Renal pelvis (tissue), 4 donors: ENCODE measurements around the gene CCDC68. TPM values are rescaled to one million over a fixed set of nuclear protein-coding genes. Genes with fewer than 3 reads are reported as not detected.

Experiments
- DNase-seq: peaks from one replicate; pipeline ENCODE4 v3.0.0-alpha.2; 2013
- polyA plus RNA-seq, 3 donors: library from polyadenylated mRNA; unstranded; fragments of 120-200 nt; gene quantifications; one replicate each; pipeline ENCODE4 v1.2.1, GENCODE V29; 2013; ENCODE audit not compliant: insufficient read length in 3 of 3

The CCDC68 gene
- polyA plus RNA-seq, 3 donors: 6.9 to 14.1 (median 8.7) TPM

DNA sequence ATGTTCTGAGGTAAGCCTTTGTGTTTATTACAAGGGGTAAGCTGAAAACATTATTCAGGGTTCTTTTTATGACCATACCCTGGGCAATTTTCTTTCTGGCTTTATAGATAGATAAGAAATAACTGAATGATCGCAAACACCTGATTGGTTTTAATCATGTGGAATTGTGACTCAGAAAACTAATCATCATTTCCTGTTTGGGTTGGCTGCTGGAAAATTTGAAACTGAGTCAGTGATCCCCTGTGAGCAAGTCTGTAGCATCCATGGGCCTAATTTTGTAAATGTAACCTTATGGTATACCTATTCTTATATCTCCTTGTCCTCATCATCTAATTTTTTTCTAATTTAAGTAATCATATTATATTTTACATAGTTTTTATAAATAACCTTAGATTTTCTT is 34.3 kb downstream of the CCDC68 start:
- DNase-seq: no peak

GRCh38 chr18:54923339-54923956 is 35.8 kb downstream of the CCDC68 start:
- DNase-seq: no peak

DNA sequence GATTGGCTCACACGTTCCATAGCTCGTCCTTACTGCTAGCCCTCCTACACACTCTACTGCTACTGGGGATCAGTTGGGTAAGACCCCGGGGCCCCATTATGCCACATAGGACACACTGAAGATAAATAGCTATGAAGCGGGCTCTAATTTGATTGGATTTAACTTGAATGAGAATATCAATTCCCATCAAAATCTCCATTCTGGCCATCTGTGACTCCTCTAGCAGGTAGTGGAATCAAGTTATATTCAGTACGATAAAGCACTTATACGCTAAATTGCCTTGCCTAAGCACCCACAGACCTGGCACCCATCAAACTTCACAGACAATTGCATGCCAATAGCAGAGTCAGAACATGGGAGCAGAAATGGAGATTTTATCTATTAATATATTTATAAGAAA is 39.8 kb downstream of the CCDC68 start:
- DNase-seq: no peak

DNA sequence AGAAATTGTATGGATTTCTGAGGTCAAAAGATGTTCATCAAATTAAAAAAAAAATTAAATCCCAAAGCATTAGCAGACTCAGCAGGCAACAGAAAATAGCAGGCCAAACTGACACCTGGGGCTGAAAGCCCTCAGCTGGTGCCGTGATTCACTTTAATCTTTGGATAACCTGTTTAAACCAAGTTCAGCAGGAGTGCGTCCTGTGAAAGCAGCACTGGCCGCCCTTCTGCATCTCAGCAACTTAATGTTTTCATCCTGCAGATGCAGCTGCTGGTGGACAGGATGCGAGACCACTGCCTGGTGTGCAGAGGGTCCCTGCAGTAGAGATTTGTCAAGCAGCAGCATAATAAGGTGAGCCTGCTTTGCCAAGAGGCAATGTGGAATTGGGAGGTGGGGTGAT is 41.2 kb downstream of the CCDC68 start:
- no peak for DNase-seq

- no peak for DNase-seq
These were observed 42.8 kb downstream of the CCDC68 start for GRCh38 chr18:54916507-54916906.

DNA sequence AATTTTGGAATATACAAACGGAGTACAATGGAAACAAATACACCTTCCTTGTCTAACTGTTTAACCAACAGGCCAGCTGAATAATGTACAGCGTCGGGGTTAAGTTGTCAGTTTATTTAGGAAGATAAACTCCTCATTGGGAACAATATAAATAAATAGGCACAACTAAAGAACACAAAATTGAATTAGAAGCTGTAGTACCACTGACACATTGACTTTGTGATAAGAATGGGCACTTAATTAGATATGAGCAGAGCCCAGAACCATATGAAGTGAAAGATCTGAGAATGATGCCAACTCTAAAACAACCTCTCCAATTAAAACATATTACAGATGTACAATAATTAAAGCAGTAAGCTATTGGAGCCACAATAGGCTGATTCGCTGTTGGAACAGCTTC is 44.4 kb downstream of the CCDC68 start:
- no peak for DNase-seq

DNA sequence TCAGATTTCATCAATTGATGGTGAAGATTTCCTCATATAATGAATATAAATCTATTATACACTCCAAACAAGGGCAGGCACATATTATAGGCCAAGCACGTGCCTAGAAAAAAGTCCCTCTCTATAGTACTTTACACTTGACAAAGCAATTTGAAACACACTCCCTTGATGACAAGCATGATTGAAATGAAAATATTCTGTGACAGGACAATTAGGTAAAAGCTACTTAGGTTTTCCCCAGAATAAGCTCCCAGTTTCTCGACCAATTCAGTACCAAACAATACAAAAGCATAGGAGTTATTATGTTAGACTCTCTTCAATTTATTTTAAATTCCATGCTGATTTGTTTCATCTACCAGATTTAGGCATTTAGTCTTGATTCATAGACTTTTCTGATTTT is 47.7 kb downstream of the CCDC68 start:
- no peak for DNase-seq

GRCh38 chr18:54910161-54910919 is 48.9 kb downstream of the CCDC68 start:
- no peak for DNase-seq

GRCh38 chr18:54909538-54909937 is 49.7 kb downstream of the CCDC68 start:
- DNase-seq: no peak

GRCh38 chr18:54906331-54907185 is 52.7 kb downstream of the CCDC68 start:
- DNase-seq: no peak

GRCh38 chr18:54905629-54906028 is 53.6 kb downstream of the CCDC68 start:
- DNase-seq: no peak

DNA sequence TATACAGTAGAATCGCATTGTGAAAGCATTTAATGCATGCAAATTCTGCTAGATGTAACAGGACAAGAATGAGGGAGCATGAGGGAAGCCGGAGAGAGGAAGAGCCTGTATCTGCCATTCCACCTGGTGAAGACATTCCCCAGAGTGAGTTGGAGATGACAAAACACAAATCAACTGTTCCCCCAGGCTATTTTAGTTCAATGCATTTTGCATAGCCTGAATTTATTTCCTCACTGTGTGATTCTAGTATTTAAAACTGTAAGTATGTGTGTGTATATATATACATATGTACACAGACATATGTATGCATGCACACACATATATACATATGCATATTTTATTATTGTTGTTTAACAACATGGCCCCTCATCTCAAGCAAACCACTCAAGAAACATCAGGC is 54.7 kb downstream of the CCDC68 start:
- no peak for DNase-seq

DNA sequence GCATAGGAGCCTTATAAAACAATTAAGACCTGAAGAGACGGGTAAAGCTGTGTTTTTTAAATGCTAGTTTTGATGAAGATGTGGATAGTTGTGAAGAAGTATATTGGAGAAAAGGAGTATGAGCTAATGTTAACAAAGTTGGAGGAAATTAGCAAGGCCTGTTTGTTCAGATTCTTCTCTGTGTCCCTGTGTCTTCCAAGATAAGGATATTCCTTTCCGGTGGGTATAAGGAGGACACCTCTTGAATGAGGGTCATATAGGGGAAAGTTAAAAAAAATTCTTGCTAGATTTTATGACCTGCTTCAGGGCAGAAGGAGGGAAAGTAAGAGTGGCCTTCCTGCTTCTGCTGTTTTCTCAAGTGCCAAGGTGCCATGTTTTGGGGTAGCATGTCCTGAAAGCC is 59.0 kb downstream of the CCDC68 start:
- no peak for DNase-seq

- DNase-seq: no peak
These were observed 59.8 kb downstream of the CCDC68 start for GRCh38 chr18:54899500-54899899.

- DNase-seq: no peak
These were observed 70.3 kb downstream of the CCDC68 start for GRCh38 chr18:54888933-54889332.

DNA sequence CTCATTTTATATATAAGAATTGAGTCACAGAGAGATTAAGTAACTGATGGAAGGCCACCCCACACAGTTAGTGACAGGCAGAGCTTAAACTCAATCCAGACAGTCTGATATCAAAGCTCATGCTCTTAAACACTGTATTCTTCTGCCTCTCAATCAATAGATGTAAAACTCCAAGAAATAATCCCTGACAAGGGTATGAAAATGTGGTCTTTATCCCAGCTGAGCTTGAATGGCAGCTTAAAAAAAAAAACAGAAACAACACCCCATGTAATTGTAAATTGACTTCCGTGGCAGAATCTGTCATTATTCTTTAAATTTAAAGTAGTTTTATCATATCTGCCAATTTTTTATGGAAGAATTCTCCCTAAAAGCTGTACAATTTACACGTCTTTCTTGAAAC is 70.9 kb downstream of the CCDC68 start:
- DNase-seq: no peak

DNA sequence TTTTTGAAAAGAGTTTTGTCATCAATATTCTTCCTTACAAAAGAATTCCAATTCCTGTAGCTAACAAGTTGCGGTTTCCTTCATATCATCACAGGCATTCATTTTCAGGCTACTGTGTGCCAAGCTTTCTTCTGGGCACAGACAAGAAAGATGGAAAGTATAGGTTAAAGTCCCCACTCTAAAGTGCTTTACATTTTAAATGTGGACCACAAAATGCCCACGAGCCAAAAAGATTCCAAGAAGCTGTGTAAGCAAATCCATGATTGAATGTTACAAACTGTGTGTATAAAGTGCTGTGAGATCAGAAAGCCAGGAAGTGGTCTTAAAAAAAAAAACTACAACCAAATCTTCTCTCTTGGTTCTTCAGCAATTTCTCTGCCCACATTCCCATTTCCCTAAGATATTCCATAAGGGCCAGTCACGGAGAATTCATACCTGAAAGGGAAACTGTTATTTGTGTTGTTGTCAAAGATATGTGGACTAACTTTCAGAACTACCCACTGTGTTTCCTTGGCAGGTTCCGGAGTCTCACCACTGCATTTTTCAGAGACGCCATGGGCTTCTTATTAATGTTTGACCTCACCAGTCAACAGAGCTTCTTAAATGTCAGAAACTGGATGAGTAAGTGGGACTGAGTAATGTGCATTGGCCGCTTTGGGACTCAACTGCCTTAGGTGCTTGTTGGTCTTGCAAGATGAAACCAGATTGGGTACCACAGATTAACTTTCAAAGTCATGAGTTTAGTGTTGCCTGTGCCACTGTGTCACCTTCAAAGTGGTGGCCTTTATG is 75.3 kb downstream of the CCDC68 start:
- DNase-seq: no peak

DNA sequence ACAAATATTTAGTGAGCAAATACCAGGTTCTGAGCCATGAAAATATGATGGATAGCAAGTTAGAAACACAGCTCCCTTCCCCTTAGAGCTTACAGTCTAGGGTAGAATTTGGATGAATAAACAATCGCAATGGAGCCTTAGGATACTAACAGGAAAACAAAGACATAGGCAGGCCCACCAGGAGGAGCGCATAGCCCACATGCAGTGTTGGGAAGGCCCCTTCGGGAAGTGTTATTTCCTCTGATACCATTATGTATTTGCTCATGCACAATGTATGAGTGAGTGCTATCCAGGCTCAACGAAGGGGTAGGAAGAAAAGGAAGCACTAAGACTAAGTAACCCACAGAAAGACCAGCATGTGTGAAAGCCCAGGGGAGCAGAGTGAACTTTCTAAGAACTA is 76.9 kb downstream of the CCDC68 start:
- DNase-seq: no peak

GRCh38 chr18:54881229-54881768 is 78.0 kb downstream of the CCDC68 start:
- no peak for DNase-seq

DNA sequence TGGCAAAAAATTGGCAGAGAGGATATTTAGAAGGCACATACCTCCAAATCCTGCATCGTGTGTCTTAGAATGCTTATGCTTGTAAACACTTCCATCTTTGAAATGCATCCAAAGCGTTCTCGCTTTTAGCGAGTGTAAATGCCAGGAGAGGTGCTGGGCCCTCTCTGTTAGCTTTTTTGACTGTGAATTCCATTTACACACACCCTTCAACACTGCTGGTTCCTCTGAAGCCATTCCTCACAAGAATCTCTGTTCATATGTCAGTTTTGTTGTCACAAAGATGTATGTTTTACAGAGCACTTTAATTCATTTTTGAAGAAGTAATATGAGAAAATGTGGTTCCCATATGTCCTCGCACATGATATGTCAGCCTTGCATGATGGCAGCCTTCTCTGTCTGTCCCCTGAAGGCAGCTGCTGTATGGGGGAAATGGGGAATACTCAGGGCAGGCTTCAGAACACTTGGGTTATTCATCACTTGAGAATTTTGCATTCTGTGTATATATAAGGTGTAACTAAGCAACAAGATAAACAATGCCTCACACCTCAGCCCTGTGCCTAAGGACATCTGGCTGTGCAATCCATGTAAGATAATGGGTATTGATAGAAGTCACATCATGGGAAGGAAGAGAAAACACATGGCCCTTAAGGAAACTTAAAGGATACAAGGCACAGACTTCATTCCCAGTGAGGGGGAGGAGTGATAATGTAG is 78.7 kb downstream of the CCDC68 start:
- DNase-seq: no peak

GRCh38 chr18:54879691-54880090 is 79.6 kb downstream of the CCDC68 start:
- DNase-seq: no peak
